ENCODE results near the gene MYL1.

MYL1 gene

GRCh38 chr2:210263841-210264240 is 51.1 kb downstream of the MYL1 start:
- TF ChIP-seq CTCF (IDR thresholded peaks at IDR 0.05; ENCODE audit: low read depth, low read length), result no peak
- no peak for DNase-seq (ENCODE audit: low read depth, low spot score)
- no peak overlapping the region for H3K4me3 ChIP-seq (ENCODE audit: low read depth, low read length)
- in situ Hi-C loops (cut with HindIII; ENCODE audit: low sequenced_read_pairs), result no loop called here

- TF ChIP-seq CTCF (IDR thresholded peaks at IDR 0.05; ENCODE audit: low read depth, low read length), result no peak
- no peak overlapping the region for H3K4me3 ChIP-seq (ENCODE audit: low read depth, low read length)
- in situ Hi-C loops (cut with HindIII; ENCODE audit: low sequenced_read_pairs), result no loop called here
- DNase-seq (ENCODE audit: low read depth, low spot score), result no peak
Observed at GRCh38 chr2:210262036-210262435, 52.9 kb downstream of the MYL1 start.

GRCh38 chr2:210259687-210260086 is 55.3 kb downstream of the MYL1 start:
- in situ Hi-C loops (cut with HindIII; ENCODE audit: low sequenced_read_pairs), result no loop called here
- no peak for DNase-seq (ENCODE audit: low read depth, low spot score)
- no peak for TF ChIP-seq CTCF (IDR thresholded peaks at IDR 0.05; ENCODE audit: low read depth, low read length)
- no peak overlapping the region for H3K4me3 ChIP-seq (ENCODE audit: low read depth, low read length)

GRCh38 chr2:210252699-210253606 is 62.0 kb downstream of the MYL1 start:
- no peak for DNase-seq (ENCODE audit: low read depth, low spot score)
- H3K4me3 ChIP-seq (ENCODE audit: low read depth, low read length), result no peak overlapping the region
- in situ Hi-C loops (cut with HindIII; ENCODE audit: low sequenced_read_pairs), result no loop called here
- no peak for TF ChIP-seq CTCF (IDR thresholded peaks at IDR 0.05; ENCODE audit: low read depth, low read length)

GRCh38 chr2:210250622-210251021 is 64.4 kb downstream of the MYL1 start:
- in situ Hi-C loops (cut with HindIII; ENCODE audit: low sequenced_read_pairs), result no loop called here

More at GRCh38 chr2:210250622-210251021, 64.4 kb downstream of the MYL1 start:
- no peak overlapping the region for H3K4me3 ChIP-seq (ENCODE audit: low read depth, low read length)
- no peak for TF ChIP-seq CTCF (IDR thresholded peaks at IDR 0.05; ENCODE audit: low read depth, low read length)
- no peak for DNase-seq (ENCODE audit: low read depth, low spot score)

Measured in astrocyte of the spinal cord (primary cell).